Cardiac muscle cell (in vitro differentiated cells and primary cell): ENCODE results near the gene ZBTB3. TPM values are rescaled to one million over a fixed set of nuclear protein-coding genes. Genes with fewer than 3 reads are reported as not detected.

Experiments used
- DNase-seq, 2 donors: peaks; one replicate each; pipeline versions ENCODE4 v3.0.0 to v3.0.0-alpha.2; 2010 to 2017; ENCODE audit warnings: low read depth in 1 of 2, low spot score in 1 of 2
- H3K27ac ChIP-seq: fragments of 200-600 bp; sonication (generic); 2 replicates; pipeline ENCODE4 v1.5.1; 2016
- H3K27me3 ChIP-seq: fragments of 200-600 bp; sonication (generic); 2 replicates; pipeline ENCODE4 v1.6.0; 2016; ENCODE audit warnings: control low read depth
- H3K36me3 ChIP-seq: fragments of 200-600 bp; sonication (generic); 2 replicates; pipeline ENCODE4 v1.5.1; 2016; ENCODE audit warnings: control low read depth
- H3K4me1 ChIP-seq: fragments of 200-600 bp; sonication (generic); 2 replicates; pipeline ENCODE4 v1.8.1; 2017; ENCODE audit warnings: low read depth, mild to moderate bottlenecking, mixed run types
- H3K4me3 ChIP-seq: fragments of 200-600 bp; sonication (generic); 2 replicates; pipeline ENCODE4 v1.5.1; 2016; ENCODE audit warnings: mild to moderate bottlenecking
- H3K9me3 ChIP-seq: fragments of 200-600 bp; sonication (generic); 2 replicates; pipeline ENCODE4 v1.5.1; 2017; ENCODE audit warnings: low read depth, mild to moderate bottlenecking, control low read depth
- polyA plus RNA-seq: library from polyadenylated mRNA; unstranded; fragments of >200 nt; fragmentation: Nextera tagmentation; extraction: Ambion mirVana; gene quantifications from 2 replicates; pipeline ENCODE4 v1.2.1, GENCODE V29; 2016
- total RNA-seq: library from RNA; depleted of rRNA; stranded (reverse); fragments of >200 nt; gene quantifications from 2 replicates; pipeline ENCODE4 v1.2.3, GENCODE V29; 2016
- TF ChIP-seq, protein P1 (sequence below): IDR thresholded peaks from 2 replicates; pipeline ENCODE4 v1.5.1; 2012; ENCODE audit warnings: low read depth, mild to moderate bottlenecking, low read length

The ZBTB3 gene
- total and polyA plus RNA-seq, 2 experiments from 2014 or later = 10.4 to 14.3 TPM

DNA sequence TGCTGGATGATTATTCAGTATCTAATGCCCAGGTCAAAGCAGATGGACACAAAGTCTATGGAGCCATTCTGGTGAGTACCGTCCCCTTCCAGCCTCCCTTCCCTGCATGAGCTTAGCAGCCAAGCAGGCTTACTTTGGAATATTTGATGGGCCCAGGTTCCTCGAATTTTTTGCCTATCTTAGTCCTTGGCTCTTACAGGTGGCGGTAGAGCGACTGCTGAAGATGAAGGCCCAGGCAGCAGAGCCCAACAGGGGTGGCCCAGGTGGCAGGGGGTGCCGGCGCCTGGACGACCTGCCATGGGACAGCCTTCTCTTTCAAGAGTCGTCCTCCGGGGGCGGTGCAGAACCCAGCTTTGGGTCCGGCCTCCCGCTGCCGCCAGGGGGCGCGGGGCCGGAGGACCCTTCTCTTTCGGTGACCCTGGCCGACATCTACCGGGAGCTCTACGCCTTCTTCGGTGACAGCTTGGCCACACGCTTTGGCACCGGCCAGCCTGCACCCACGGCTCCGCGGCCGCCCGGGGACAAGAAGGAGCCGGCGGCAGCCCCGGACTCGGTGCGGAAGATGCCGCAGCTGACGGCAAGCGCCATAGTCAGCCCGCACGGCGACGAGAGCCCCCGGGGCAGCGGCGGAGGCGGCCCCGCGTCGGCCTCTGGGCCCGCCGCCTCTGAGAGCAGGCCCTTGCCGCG is 32.5 kb upstream of the ZBTB3 start:
- TF ChIP-seq, protein P1, sequence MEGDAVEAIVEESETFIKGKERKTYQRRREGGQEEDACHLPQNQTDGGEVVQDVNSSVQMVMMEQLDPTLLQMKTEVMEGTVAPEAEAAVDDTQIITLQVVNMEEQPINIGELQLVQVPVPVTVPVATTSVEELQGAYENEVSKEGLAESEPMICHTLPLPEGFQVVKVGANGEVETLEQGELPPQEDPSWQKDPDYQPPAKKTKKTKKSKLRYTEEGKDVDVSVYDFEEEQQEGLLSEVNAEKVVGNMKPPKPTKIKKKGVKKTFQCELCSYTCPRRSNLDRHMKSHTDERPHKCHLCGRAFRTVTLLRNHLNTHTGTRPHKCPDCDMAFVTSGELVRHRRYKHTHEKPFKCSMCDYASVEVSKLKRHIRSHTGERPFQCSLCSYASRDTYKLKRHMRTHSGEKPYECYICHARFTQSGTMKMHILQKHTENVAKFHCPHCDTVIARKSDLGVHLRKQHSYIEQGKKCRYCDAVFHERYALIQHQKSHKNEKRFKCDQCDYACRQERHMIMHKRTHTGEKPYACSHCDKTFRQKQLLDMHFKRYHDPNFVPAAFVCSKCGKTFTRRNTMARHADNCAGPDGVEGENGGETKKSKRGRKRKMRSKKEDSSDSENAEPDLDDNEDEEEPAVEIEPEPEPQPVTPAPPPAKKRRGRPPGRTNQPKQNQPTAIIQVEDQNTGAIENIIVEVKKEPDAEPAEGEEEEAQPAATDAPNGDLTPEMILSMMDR = peak; percentile 98
- H3K27ac ChIP-seq = peak overlapping the region; percentile 82
- peaks cover 10% of the 10 kb centered on the region for H3K4me1 ChIP-seq
- H3K36me3 ChIP-seq = peaks cover 14% of the 10 kb centered on the region
- H3K27me3 ChIP-seq = no peaks in the 10 kb centered on the region
- peak overlapping the region; percentile 51 for H3K4me3 ChIP-seq
- H3K9me3 ChIP-seq = no peaks in the 10 kb centered on the region
- DNase-seq = peak; percentile 85 to 93

DNA sequence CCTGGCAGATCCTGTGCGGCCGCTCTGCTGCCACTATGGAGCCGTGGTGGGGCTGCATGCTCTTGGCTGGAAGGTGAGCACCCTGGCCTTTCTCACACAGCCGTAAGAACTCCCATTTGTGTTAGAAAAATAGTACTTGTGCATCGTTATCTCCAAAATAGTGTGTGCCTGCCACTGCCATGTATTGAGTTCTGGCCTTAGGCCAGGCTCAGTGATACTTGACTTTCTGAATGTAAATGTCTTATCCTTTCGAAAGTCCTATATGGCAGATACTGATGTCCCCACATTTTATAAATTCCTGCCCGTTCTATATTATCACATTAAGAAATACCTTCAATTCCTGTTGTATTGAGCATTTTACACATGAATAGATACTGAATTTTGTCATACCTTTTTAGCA is 28.8 kb upstream of the ZBTB3 start:
- no peak for DNase-seq
- Histone ChIP-seq H3K9me3 (no peaks in the 10 kb centered on the region), H3K4me3 (no peak overlapping the region), H3K27ac (no peak overlapping the region), H3K27me3 (no peaks in the 10 kb centered on the region), H3K4me1 (peaks cover 4% of the 10 kb centered on the region), H3K36me3 (peaks cover 15% of the 10 kb centered on the region)
- TF ChIP-seq, protein P1 = no peak

DNA sequence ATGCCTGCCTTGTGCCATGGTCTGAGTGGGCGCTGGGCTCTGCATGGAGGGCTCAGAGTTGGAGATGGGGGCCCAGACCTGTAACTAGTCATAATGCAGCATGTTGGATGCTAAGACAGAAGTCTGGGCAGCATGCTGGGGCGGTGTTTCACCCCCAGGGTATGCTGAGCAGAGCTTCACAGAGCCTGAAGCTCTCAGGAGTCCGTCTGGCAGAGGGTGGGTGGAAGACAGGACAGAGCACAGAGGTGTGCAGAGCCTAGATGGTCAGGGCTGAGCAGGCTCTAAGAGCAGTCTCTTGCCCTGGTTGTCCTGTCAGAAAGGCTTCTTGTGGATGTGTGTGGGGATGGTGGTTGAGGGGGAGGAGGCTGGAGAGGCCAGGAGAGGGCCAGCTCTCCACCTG is 24.5 kb upstream of the ZBTB3 start:
- no peak overlapping the region for H3K27ac ChIP-seq
- no peaks in the 10 kb centered on the region for H3K9me3 ChIP-seq
- TF ChIP-seq, protein P1 = no peak
- H3K36me3 ChIP-seq = peaks cover 20% of the 10 kb centered on the region
- no peak overlapping the region for H3K4me3 ChIP-seq
- no peak for DNase-seq
- H3K4me1 ChIP-seq = no peaks in the 10 kb centered on the region
- no peaks in the 10 kb centered on the region for H3K27me3 ChIP-seq

DNA sequence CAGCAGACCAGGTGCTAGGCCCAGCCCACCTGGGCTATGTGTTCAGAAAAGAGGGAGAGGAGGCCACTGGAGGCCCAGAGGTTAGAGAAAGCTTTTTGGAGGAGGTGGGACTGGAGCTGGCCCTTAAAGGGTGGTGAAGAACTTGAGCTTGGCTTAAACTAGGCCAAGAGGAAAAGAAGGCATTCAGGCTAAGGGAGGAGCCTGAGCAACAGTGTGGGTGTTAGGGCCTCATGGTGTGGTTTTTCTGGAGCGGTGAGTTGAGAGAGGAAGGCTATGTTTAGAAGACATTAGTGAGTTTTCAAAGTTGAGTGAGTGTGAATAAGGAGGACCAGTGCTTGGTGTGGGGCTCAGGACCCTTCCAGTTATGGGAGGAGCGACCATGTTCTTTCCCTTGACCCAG is 23.4 kb upstream of the ZBTB3 start:
- Histone ChIP-seq H3K4me3 (no peak overlapping the region), H3K27ac (no peak overlapping the region), H3K36me3 (peaks cover 14% of the 10 kb centered on the region), H3K27me3 (no peaks in the 10 kb centered on the region), H3K9me3 (no peaks in the 10 kb centered on the region), H3K4me1 (no peaks in the 10 kb centered on the region)
- TF ChIP-seq, protein P1 = no peak
- DNase-seq = no peak

DNA sequence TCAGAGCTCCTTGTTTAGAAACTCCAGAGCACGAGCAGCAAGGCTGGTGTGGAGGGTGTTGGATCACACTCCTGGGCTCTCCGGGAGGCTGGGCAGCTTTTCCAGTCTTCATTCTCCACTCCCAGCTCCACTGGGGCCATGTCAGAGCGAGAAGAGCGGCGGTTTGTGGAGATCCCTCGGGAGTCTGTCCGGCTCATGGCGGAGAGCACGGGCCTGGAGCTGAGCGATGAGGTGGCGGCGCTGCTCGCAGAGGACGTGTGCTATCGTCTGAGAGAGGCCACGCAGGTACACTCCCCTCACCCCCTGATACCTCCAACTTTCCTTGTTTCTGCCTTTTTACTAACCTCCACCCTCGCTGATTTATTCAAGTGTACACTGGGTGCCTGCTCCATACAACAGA is 21.7 kb upstream of the ZBTB3 start:
- TF ChIP-seq, protein P1 = no peak
- no peaks in the 10 kb centered on the region for H3K9me3 ChIP-seq
- H3K27me3 ChIP-seq = no peaks in the 10 kb centered on the region
- H3K27ac ChIP-seq = no peak overlapping the region
- DNase-seq = no peak
- H3K4me1 ChIP-seq = peaks cover under 1% of the 10 kb centered on the region
- H3K4me3 ChIP-seq = no peak overlapping the region
- peaks cover 10% of the 10 kb centered on the region for H3K36me3 ChIP-seq

DNA sequence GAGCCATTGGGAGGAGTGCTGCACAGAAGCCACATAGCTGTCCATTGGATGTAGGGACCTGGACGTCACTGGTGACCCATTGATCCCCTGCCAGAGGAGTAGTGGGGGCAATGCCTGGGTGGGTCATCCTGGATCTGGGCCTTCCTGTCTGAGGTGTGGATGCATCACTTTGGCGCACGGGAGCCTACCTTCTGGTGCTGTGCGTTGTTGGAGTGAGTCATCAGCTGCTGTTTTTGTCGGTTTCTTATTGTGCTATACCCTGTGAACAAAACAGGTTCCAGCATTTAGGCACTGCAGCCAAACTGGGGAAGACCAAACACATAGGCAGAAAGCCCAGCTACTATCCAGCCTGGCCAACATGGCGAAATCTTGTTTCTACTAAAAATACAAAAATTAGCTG is 20.4 kb upstream of the ZBTB3 start:
- TF ChIP-seq, protein P1 = no peak
- no peaks in the 10 kb centered on the region for H3K9me3 ChIP-seq
- DNase-seq = no peak
- H3K4me1 ChIP-seq = peaks cover 4% of the 10 kb centered on the region
- no peaks in the 10 kb centered on the region for H3K27me3 ChIP-seq
- H3K27ac ChIP-seq = no peak overlapping the region
- no peak overlapping the region for H3K4me3 ChIP-seq
- peaks cover 10% of the 10 kb centered on the region for H3K36me3 ChIP-seq
